Testis (tissue), 2 donors: ENCODE results near the gene SCAPER.

ENCODE experiments used
- POLR2A ChIP-seq: fragments of 450-650 bp; IDR thresholded peaks from one replicate; pipeline ENCODE4 v1.6.1; 2017; ENCODE audit warnings: antibody characterized with exemption, mild to moderate bottlenecking, moderate library complexity
- TF ChIP-seq, protein P1 (sequence below), 3 experiments: fragments of 450-650 bp in 2 of 3; fragments of 200-600 bp in 1 of 3; sonication (generic) in 1 of 3; IDR thresholded peaks; one replicate each; pipeline ENCODE4 v1.5.1; 2016 to 2019; ENCODE audit warnings: antibody characterized with exemption in 3 of 3, mild to moderate bottlenecking in 2 of 3, moderate library complexity in 1 of 3

DNA sequence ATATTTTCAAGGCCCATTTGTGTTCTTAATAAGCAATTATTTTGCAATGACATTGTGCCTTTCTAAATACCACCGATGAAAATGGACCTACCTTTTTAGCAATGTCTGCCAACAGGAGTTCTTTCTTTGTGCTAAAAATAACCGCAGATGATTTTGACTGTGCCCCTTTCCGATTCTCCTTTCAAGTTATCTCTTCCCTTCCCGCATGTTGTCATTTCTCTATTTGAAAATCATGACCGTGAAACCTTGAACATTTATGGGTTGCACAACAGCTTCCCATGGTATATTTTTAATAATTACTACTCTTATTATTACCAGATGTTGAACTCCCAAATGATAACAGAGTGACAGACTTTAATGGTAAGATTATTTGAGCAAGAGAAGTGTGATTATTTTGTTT is 583.5 kb downstream of the SCAPER start:
- no peak for TF ChIP-seq POLR2A
- TF ChIP-seq, protein P1, sequence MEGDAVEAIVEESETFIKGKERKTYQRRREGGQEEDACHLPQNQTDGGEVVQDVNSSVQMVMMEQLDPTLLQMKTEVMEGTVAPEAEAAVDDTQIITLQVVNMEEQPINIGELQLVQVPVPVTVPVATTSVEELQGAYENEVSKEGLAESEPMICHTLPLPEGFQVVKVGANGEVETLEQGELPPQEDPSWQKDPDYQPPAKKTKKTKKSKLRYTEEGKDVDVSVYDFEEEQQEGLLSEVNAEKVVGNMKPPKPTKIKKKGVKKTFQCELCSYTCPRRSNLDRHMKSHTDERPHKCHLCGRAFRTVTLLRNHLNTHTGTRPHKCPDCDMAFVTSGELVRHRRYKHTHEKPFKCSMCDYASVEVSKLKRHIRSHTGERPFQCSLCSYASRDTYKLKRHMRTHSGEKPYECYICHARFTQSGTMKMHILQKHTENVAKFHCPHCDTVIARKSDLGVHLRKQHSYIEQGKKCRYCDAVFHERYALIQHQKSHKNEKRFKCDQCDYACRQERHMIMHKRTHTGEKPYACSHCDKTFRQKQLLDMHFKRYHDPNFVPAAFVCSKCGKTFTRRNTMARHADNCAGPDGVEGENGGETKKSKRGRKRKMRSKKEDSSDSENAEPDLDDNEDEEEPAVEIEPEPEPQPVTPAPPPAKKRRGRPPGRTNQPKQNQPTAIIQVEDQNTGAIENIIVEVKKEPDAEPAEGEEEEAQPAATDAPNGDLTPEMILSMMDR (IDR thresholded peaks at IDR 0.05): no peak
